PFSK-1 (cell line): ENCODE results near the gene CLN6.

Source experiments
- FOXP2 ChIP-seq: optimal IDR thresholded peaks from 2 replicates; pipeline ENCODE3; 2011; ENCODE audit warnings: borderline replicate concordance, control low read depth, inconsistent platforms; ENCODE audit not compliant: insufficient read depth; ENCODE audit errors: extremely low read length, extremely low read depth
- POLR2AphosphoS5 ChIP-seq: IDR thresholded peaks from 2 replicates; pipeline ENCODE4 v1.6.1; 2012; ENCODE audit warnings: low read depth, mild to moderate bottlenecking, control low read depth, low read length, moderate library complexity
- REST ChIP-seq, 2 experiments: IDR thresholded peaks; 2 replicates each; pipeline versions ENCODE4 v1.6.1 to v1.8.0; 2011 to 2012; ENCODE audit warnings: low read depth in 2 of 2, low read length in 2 of 2, control low read depth in 1 of 2, inconsistent platforms in 1 of 2, mild to moderate bottlenecking in 1 of 2, moderate library complexity in 1 of 2; ENCODE audit not compliant: insufficient read depth in 1 of 2
- SIN3A ChIP-seq: IDR thresholded peaks from 2 replicates; pipeline ENCODE4 v1.6.1; 2012; ENCODE audit warnings: mild to moderate bottlenecking, low read length, moderate library complexity, borderline replicate concordance; ENCODE audit not compliant: insufficient read depth
- TAF1 ChIP-seq: IDR thresholded peaks from 2 replicates; pipeline ENCODE4 v1.6.1; 2012; ENCODE audit warnings: low read length, control low read depth, borderline replicate concordance; ENCODE audit not compliant: insufficient read depth

CLN6 gene

GRCh38 chr15:68223171-68223570 lies 6.4 kb downstream of the CLN6 start:
- TF ChIP-seq TAF1 (no peak), POLR2AphosphoS5 (no peak), FOXP2 (no peak), REST (IDR thresholded peaks at IDR 0.05; ENCODE audit: insufficient read depth in 1 of 2, low read depth in 2 of 2, low read length in 2 of 2) (no peak), SIN3A (no peak)

GRCh38 chr15:68220967-68221366 lies 8.6 kb downstream of the CLN6 start:
- TF ChIP-seq POLR2AphosphoS5 (no peak), TAF1 (no peak), REST (IDR thresholded peaks at IDR 0.05; ENCODE audit: insufficient read depth in 1 of 2, low read depth in 2 of 2, low read length in 2 of 2) (no peak), SIN3A (no peak)

GRCh38 chr15:68220489-68220888 lies 9.0 kb downstream of the CLN6 start:
- no peak for TF ChIP-seq TAF1
- TF ChIP-seq REST (IDR thresholded peaks at IDR 0.05; ENCODE audit: insufficient read depth in 1 of 2, low read depth in 2 of 2, low read length in 2 of 2): no peak
- no peak for TF ChIP-seq SIN3A
- TF ChIP-seq POLR2AphosphoS5: no peak
- TF ChIP-seq FOXP2: no peak

- TF ChIP-seq TAF1: no peak
- TF ChIP-seq FOXP2: no peak
- TF ChIP-seq POLR2AphosphoS5: no peak
- TF ChIP-seq REST (IDR thresholded peaks at IDR 0.05; ENCODE audit: insufficient read depth in 1 of 2, low read depth in 2 of 2, low read length in 2 of 2): no peak
- TF ChIP-seq SIN3A: no peak
Measured at GRCh38 chr15:68218847-68219798, 10.4 kb downstream of the CLN6 start.
